VCaP (cell line): Measurements from ENCODE around the gene RNF17.
"Not testable (repeated sequence)": the region's sequence is repeated elsewhere in the genome, so short reads cannot be mapped to it uniquely, and the experiment has no call there.

Source experiments
- H3K27ac ChIP-seq: fragments of 450-650 bp; 2 replicates; pipeline ENCODE4 v1.5.1; 2017
- CTCF ChIP-seq: fragments of 450-650 bp; conservative IDR thresholded peaks from 2 replicates; pipeline ENCODE4 v1.5.1; 2017; ENCODE audit warnings: mild to moderate bottlenecking, moderate library complexity

Gene RNF17

DNA sequence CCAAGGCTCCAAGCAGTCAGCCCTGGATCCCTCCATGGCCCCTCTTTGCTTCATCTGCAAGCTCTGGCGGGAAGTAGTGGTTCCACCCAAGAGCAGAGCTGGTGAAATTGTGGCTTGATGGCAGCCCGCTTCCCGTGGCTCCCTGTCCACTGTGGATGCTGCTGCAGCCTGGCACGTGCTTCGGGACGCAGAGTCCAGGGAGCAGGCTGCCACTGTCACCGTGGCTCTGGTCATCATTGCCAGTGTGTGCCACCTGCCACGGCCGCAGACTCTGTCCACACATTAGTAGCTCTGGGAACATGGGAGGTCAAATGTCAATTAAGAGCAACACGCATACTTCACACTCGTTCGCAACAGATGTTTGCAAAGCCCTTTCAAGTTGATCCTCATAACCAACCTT, 40.8 kb upstream of the RNF17 start:
- no peak for TF ChIP-seq CTCF

DNA sequence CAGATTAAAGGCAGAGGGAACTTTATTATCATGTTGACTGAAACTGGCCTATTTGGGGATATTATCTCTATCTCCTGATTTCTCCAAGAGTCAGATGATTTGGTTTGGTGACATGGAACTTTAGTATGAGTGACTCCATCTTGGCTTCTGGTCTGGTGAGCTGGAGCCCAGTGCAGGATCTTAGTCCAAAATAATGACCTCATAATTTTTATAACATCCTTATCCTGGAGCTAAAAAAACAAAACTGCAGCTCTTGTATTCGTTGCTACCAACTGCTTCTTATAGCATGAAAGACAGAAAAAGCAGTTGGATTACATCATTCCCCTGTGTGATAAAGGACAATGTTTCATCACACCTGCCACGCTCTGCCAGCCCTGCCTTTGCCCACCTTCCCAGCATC, 39.3 kb upstream of the RNF17 start:
- no peak for TF ChIP-seq CTCF
- H3K27ac ChIP-seq, result peak overlapping the region; percentile 23; the same call in 1 of the 2 replicates

More for the DNA sequence above, 40.8 kb upstream of the RNF17 start:
- H3K27ac ChIP-seq, result no peak overlapping the region

DNA sequence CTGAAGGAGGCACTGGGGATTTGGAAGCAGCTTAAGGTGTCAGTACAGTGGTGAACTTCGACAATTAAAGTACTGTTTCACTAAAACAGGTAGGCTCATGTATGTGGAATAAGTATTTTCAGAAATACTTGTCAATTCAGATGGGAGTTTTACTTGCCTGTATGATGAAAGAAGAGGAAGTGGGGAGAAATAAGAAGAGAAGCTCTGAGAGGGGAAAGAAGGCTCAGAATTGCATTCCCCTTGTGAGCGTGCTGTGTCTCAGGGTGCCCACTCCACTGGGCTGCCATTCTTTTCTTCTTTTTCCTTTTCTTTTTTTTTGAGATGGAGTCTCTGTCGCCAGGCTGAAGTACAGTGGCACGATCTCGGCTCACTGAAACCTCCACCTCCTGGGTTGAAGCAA, 38.6 kb upstream of the RNF17 start:
- TF ChIP-seq CTCF, result no peak
- peak overlapping the region; percentile 23; the same call in 1 of the 2 replicates for H3K27ac ChIP-seq

GRCh38 chr13:24727731-24728601, 36.0 kb upstream of the RNF17 start:
- H3K27ac ChIP-seq, result no peak overlapping the region
- TF ChIP-seq CTCF, result peak; percentile 88

DNA sequence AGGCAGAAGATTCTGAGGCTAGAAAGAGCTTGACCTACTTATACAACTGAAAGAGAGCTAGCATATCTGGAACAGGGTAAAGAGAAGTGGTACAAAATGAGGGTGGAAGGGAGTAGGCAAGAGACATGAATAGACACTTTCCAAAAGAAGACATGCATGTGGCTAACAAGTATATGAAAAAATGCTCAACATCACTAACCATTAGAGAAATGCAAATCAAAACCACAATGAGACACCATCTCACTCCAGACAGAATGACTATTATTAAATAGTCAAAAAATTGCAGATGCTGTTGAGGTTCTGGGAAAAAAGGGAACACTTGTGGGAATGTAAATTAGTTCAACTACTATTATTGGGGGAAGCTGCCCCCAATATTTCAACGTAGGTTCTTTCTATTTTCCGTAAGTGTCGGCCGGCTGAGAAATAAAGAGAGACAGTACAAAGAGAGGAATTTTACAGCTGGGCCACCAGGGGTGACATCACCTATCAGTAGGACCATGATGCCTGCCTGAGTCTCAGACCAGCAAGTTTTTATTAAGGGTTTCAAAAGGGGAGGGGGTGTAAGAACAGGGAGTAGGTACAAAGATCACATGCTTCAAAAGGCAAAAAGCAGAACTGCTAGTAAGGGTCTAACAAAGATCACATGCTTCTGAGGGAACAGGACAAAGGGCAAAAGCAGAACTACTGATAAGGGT, 32.9 kb upstream of the RNF17 start:
- H3K27ac ChIP-seq, result not testable (repeated sequence)

- TF ChIP-seq CTCF, result no peak
- 0 out of 2 replicates have a peak overlapping the region, but pooled peaks have one; percentile 14 for H3K27ac ChIP-seq
Observed at GRCh38 chr13:24734950-24735349, 29.0 kb upstream of the RNF17 start.

GRCh38 chr13:24737042-24737441, 26.9 kb upstream of the RNF17 start:
- no peak overlapping the region for H3K27ac ChIP-seq
- TF ChIP-seq CTCF, result no peak
